Gastroesophageal sphincter (tissue), 3 donors: ENCODE data around the gene APOL3.

ENCODE experiments used
- EP300 ChIP-seq: sonication (generic); formaldehyde crosslinking; IDR thresholded peaks from one replicate; pipeline ENCODE4 v1.6.1; 2017; ENCODE audit warnings: antibody characterized with exemption, mild to moderate bottlenecking
- POLR2A ChIP-seq, 2 donors: fragments of 450-650 bp; IDR thresholded peaks; one replicate each; pipeline ENCODE4 v1.6.1; 2017; ENCODE audit warnings: antibody characterized with exemption in 2 of 2, mild to moderate bottlenecking in 2 of 2, moderate library complexity in 1 of 2
- TF ChIP-seq, protein P1 (sequence below), 4 experiments: fragments of 200-600 bp in 2 of 4; fragments of 450-650 bp in 2 of 4; sonication (generic) in 1 of 4; IDR thresholded peaks; one replicate each; pipeline ENCODE4 v1.5.1; 2017 to 2019; ENCODE audit warnings: antibody characterized with exemption in 4 of 4, mild to moderate bottlenecking in 2 of 4, moderate library complexity in 2 of 4

DNA sequence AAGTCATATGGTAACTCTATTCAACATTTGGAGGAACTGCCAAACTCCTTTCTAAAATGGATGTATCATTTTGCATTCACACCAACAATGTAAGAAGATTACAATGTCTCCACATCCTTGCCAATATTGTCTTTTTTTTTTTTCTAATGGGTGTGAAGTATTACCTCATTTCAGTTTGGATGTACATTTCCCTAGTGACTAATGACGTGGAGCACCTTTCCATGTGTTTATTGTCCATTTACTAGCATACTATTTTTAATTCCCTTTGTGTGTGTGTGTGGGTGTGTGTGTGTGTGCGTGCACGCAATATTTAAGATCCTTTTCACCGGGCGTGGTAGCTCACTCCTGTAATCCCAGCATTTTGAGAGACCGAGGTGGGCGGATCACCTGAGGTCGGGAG is 62.7 kb downstream of the APOL3 start:
- TF ChIP-seq, protein P1, sequence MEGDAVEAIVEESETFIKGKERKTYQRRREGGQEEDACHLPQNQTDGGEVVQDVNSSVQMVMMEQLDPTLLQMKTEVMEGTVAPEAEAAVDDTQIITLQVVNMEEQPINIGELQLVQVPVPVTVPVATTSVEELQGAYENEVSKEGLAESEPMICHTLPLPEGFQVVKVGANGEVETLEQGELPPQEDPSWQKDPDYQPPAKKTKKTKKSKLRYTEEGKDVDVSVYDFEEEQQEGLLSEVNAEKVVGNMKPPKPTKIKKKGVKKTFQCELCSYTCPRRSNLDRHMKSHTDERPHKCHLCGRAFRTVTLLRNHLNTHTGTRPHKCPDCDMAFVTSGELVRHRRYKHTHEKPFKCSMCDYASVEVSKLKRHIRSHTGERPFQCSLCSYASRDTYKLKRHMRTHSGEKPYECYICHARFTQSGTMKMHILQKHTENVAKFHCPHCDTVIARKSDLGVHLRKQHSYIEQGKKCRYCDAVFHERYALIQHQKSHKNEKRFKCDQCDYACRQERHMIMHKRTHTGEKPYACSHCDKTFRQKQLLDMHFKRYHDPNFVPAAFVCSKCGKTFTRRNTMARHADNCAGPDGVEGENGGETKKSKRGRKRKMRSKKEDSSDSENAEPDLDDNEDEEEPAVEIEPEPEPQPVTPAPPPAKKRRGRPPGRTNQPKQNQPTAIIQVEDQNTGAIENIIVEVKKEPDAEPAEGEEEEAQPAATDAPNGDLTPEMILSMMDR (IDR thresholded peaks at IDR 0.05), result no peak
- TF ChIP-seq POLR2A (IDR thresholded peaks at IDR 0.05), result no peak
- TF ChIP-seq EP300, result no peak
